ENCODE data around the gene TUT7. TPM values are rescaled to one million over a fixed set of nuclear protein-coding genes. Genes with fewer than 3 reads are reported as not detected.

The TUT7 gene
- total RNA-seq, 6 experiments from 2014 or later, result 17.8 to 23.9 (median 19.2) TPM

- Mint-ChIP-seq H3K9me3 (no peaks in the 10 kb centered on the region), H3K36me3 (ENCODE audit: low read depth) (peaks cover 10% of the 10 kb centered on the region), H3K4me1 (ENCODE audit: low read depth) (peaks cover 23% of the 10 kb centered on the region), H3K4me3 (no peak overlapping the region), H3K27me3 (ENCODE audit: insufficient read depth) (peaks cover 4% of the 10 kb centered on the region), H3K27ac (no peak overlapping the region)
- DNase-seq, result no peak
- TF ChIP-seq CTCF (IDR thresholded peaks at IDR 0.05), result no peak
Observed at GRCh38 chr9:86356871-86357866, 3.0 kb upstream of the TUT7 start.

GRCh38 chr9:86355814-86356213 lies 1.6 kb upstream of the TUT7 start:
- Mint-ChIP-seq H3K9me3 (no peaks in the 10 kb centered on the region), H3K27me3 (ENCODE audit: insufficient read depth) (peaks cover 4% of the 10 kb centered on the region), H3K36me3 (ENCODE audit: low read depth) (peaks cover 18% of the 10 kb centered on the region), H3K4me1 (ENCODE audit: low read depth) (peaks cover 33% of the 10 kb centered on the region), H3K4me3 (no peak overlapping the region), H3K27ac (no peak overlapping the region)
- no peak for DNase-seq
- TF ChIP-seq CTCF (IDR thresholded peaks at IDR 0.05), result no peak

- Mint-ChIP-seq H3K4me1 (ENCODE audit: low read depth) (peaks cover 39% of the 10 kb centered on the region), H3K4me3 (peak overlapping the region; percentile 98), H3K27me3 (ENCODE audit: insufficient read depth) (peaks cover 3% of the 10 kb centered on the region), H3K9me3 (no peaks in the 10 kb centered on the region), H3K27ac (peak overlapping the region; percentile 90), H3K36me3 (ENCODE audit: low read depth) (peaks cover 18% of the 10 kb centered on the region)
- DNase-seq, result peak; percentile 9
- TF ChIP-seq CTCF (IDR thresholded peaks at IDR 0.05), result peak; percentile 40; the same call in 1 of the 2 replicates
Observed at GRCh38 chr9:86354818-86355309, 654 bp upstream of the TUT7 start.

- H3K4me3 Mint-ChIP-seq, result peak overlapping the region; percentile 98
- H3K9me3 Mint-ChIP-seq, result no peaks in the 10 kb centered on the region
- peaks cover 2% of the 10 kb centered on the region for H3K27me3 Mint-ChIP-seq (ENCODE audit: insufficient read depth)
- H3K27ac Mint-ChIP-seq, result peak overlapping the region; percentile 93
- peaks cover 21% of the 10 kb centered on the region for H3K36me3 Mint-ChIP-seq (ENCODE audit: low read depth)
- peak; percentile 13 for DNase-seq
- TF ChIP-seq CTCF (IDR thresholded peaks at IDR 0.05), result no peak
- peaks cover 49% of the 10 kb centered on the region for H3K4me1 Mint-ChIP-seq (ENCODE audit: low read depth)
Observed at GRCh38 chr9:86353655-86354010, 577 bp downstream of the TUT7 start.

GRCh38 chr9:86352440-86353077 lies 1.7 kb downstream of the TUT7 start:
- DNase-seq, result no peak
- H3K4me3 Mint-ChIP-seq, result peak overlapping the region; percentile 98
- peak overlapping the region; percentile 93 for H3K27ac Mint-ChIP-seq
- no peaks in the 10 kb centered on the region; the same call in 1 of the 2 replicates for H3K9me3 Mint-ChIP-seq
- no peaks in the 10 kb centered on the region; the same call in 1 of the 2 replicates for H3K27me3 Mint-ChIP-seq (ENCODE audit: insufficient read depth)
- peaks cover 31% of the 10 kb centered on the region for H3K36me3 Mint-ChIP-seq (ENCODE audit: low read depth)
- TF ChIP-seq CTCF (IDR thresholded peaks at IDR 0.05), result no peak
- peaks cover 60% of the 10 kb centered on the region for H3K4me1 Mint-ChIP-seq (ENCODE audit: low read depth)
